ENCODE results near the gene NEAT1.

Gene NEAT1

GRCh38 chr11:65393513-65394079 lies 29.0 kb upstream of the NEAT1 start:
- DNase-seq (ENCODE audit: low read depth in 1 of 2, low spot score in 1 of 2) = no peak
- TF ChIP-seq JUND (IDR thresholded peaks at IDR 0.05; ENCODE audit: low read depth) = no peak
- in situ Hi-C loops (cut with HindIII; ENCODE audit: low pct_unique_long_range_greater_than_20kb, low sequenced_read_pairs) = no loop called here

GRCh38 chr11:65394125-65394536 lies 28.5 kb upstream of the NEAT1 start:
- no peak for DNase-seq (ENCODE audit: low read depth in 1 of 2, low spot score in 1 of 2)
- no peak for TF ChIP-seq JUND (IDR thresholded peaks at IDR 0.05; ENCODE audit: low read depth)
- in situ Hi-C loops (cut with HindIII; ENCODE audit: low pct_unique_long_range_greater_than_20kb, low sequenced_read_pairs) = no loop called here

GRCh38 chr11:65395961-65396530 lies 26.6 kb upstream of the NEAT1 start:
- in situ Hi-C loops (cut with HindIII; ENCODE audit: low pct_unique_long_range_greater_than_20kb, low sequenced_read_pairs) = no loop called here
- no peak for TF ChIP-seq JUND (IDR thresholded peaks at IDR 0.05; ENCODE audit: low read depth)
- no peak for DNase-seq (ENCODE audit: low read depth in 1 of 2, low spot score in 1 of 2)

- in situ Hi-C loops (cut with HindIII; ENCODE audit: low pct_unique_long_range_greater_than_20kb, low sequenced_read_pairs) = no loop called here
- no peak for TF ChIP-seq JUND (IDR thresholded peaks at IDR 0.05; ENCODE audit: low read depth)
- DNase-seq (ENCODE audit: low read depth in 1 of 2, low spot score in 1 of 2) = no peak
Measured at GRCh38 chr11:65396769-65397745, 25.5 kb upstream of the NEAT1 start.

GRCh38 chr11:65398362-65398910 lies 24.2 kb upstream of the NEAT1 start:
- in situ Hi-C loops (cut with HindIII; ENCODE audit: low pct_unique_long_range_greater_than_20kb, low sequenced_read_pairs) = no loop called here
- no peak for TF ChIP-seq JUND (IDR thresholded peaks at IDR 0.05; ENCODE audit: low read depth)
- DNase-seq (ENCODE audit: low read depth in 1 of 2, low spot score in 1 of 2) = no peak

GRCh38 chr11:65399249-65399648 lies 23.3 kb upstream of the NEAT1 start:
- in situ Hi-C loops (cut with HindIII; ENCODE audit: low pct_unique_long_range_greater_than_20kb, low sequenced_read_pairs) = no loop called here
- no peak for TF ChIP-seq JUND (IDR thresholded peaks at IDR 0.05; ENCODE audit: low read depth)
- no peak for DNase-seq (ENCODE audit: low read depth in 1 of 2, low spot score in 1 of 2)

- in situ Hi-C loops (cut with HindIII; ENCODE audit: low pct_unique_long_range_greater_than_20kb, low sequenced_read_pairs) = no loop called here
- no peak for DNase-seq (ENCODE audit: low read depth in 1 of 2, low spot score in 1 of 2)
- TF ChIP-seq JUND (IDR thresholded peaks at IDR 0.05; ENCODE audit: low read depth) = no peak
Measured at GRCh38 chr11:65399845-65400244, 22.8 kb upstream of the NEAT1 start.

GRCh38 chr11:65400307-65401072 lies 22.1 kb upstream of the NEAT1 start:
- no peak for TF ChIP-seq JUND (IDR thresholded peaks at IDR 0.05; ENCODE audit: low read depth)
- DNase-seq (ENCODE audit: low read depth in 1 of 2, low spot score in 1 of 2) = no peak
- in situ Hi-C loops (cut with HindIII; ENCODE audit: low pct_unique_long_range_greater_than_20kb, low sequenced_read_pairs) = no loop called here

GRCh38 chr11:65401073-65401802 lies 21.4 kb upstream of the NEAT1 start:
- in situ Hi-C loops (cut with HindIII; ENCODE audit: low pct_unique_long_range_greater_than_20kb, low sequenced_read_pairs) = no loop called here
- DNase-seq (ENCODE audit: low read depth in 1 of 2, low spot score in 1 of 2) = no peak
- no peak for TF ChIP-seq JUND (IDR thresholded peaks at IDR 0.05; ENCODE audit: low read depth)

- in situ Hi-C loops (cut with HindIII; ENCODE audit: low pct_unique_long_range_greater_than_20kb, low sequenced_read_pairs) = no loop called here
- TF ChIP-seq JUND (IDR thresholded peaks at IDR 0.05; ENCODE audit: low read depth) = no peak
Measured at GRCh38 chr11:65401803-65402248, 20.8 kb upstream of the NEAT1 start.

GRCh38 chr11:65402790-65403189 lies 19.8 kb upstream of the NEAT1 start:
- in situ Hi-C loops (cut with HindIII; ENCODE audit: low pct_unique_long_range_greater_than_20kb, low sequenced_read_pairs) = no loop called here
- DNase-seq (ENCODE audit: low read depth in 1 of 2, low spot score in 1 of 2) = no peak
- TF ChIP-seq JUND (IDR thresholded peaks at IDR 0.05; ENCODE audit: low read depth) = no peak

More at GRCh38 chr11:65401803-65402248, 20.8 kb upstream of the NEAT1 start:
- DNase-seq (ENCODE audit: low read depth in 1 of 2, low spot score in 1 of 2) = no peak

All from T47D (cell line).